HG03066 (cell line): ENCODE results near the gene BAG1.

Source experiments
- ATAC-seq: cut with Tn5 transposase; IDR thresholded peaks from one replicate; pipeline ENCODE4 v1.9.1; 2021; ENCODE audit warnings: low read depth; ENCODE audit not compliant: unreplicated experiment

Gene BAG1

GRCh38 chr9:33245341-33245740 lies 19.2 kb downstream of the BAG1 start:
- no peak for ATAC-seq

- no peak for ATAC-seq
Observed at GRCh38 chr9:33244137-33244784, 20.2 kb downstream of the BAG1 start.

GRCh38 chr9:33242609-33243134 lies 21.8 kb downstream of the BAG1 start:
- no peak for ATAC-seq

GRCh38 chr9:33241298-33241697 lies 23.2 kb downstream of the BAG1 start:
- no peak for ATAC-seq

- no peak for ATAC-seq
Observed at GRCh38 chr9:33239921-33240320, 24.6 kb downstream of the BAG1 start, which contains the start of gene SPINK4. TSS of gene SPINK4 (plus strand) at chr9:33240167. CDS start at chr9:33240209, 42 bp downstream.

- no peak for ATAC-seq
Observed at GRCh38 chr9:33236571-33236970, 27.9 kb downstream of the BAG1 start.

GRCh38 chr9:33234511-33235467 lies 29.7 kb downstream of the BAG1 start:
- no peak for ATAC-seq

- ATAC-seq, result no peak
Observed at GRCh38 chr9:33233626-33234342, 30.7 kb downstream of the BAG1 start.

GRCh38 chr9:33232815-33233214 lies 31.7 kb downstream of the BAG1 start:
- ATAC-seq, result no peak

- no peak for ATAC-seq
Observed at GRCh38 chr9:33231623-33231942, 32.9 kb downstream of the BAG1 start.

GRCh38 chr9:33230756-33231622 lies 33.5 kb downstream of the BAG1 start:
- no peak for ATAC-seq

GRCh38 chr9:33229359-33230114 lies 35.0 kb downstream of the BAG1 start:
- no peak for ATAC-seq

- no peak for ATAC-seq
Observed at GRCh38 chr9:33228606-33229005, 35.9 kb downstream of the BAG1 start.

GRCh38 chr9:33227741-33228140 lies 36.8 kb downstream of the BAG1 start:
- no peak for ATAC-seq

GRCh38 chr9:33227008-33227398 lies 37.5 kb downstream of the BAG1 start:
- ATAC-seq, result peak; percentile 62

- ATAC-seq, result no peak
Observed at GRCh38 chr9:33225319-33226147, 39.0 kb downstream of the BAG1 start.

GRCh38 chr9:33223696-33224095 lies 40.8 kb downstream of the BAG1 start:
- no peak for ATAC-seq

- ATAC-seq, result no peak
Observed at GRCh38 chr9:33222031-33222430, 42.5 kb downstream of the BAG1 start.

- no peak for ATAC-seq
Observed at GRCh38 chr9:33221568-33221884, 43.0 kb downstream of the BAG1 start.
